HG03025 (cell line): ENCODE data around the gene ETV6.

Experiments
- ATAC-seq: cut with Tn5 transposase; IDR thresholded peaks from one replicate; pipeline ENCODE4 v1.9.1; 2021; ENCODE audit warnings: mild to moderate bottlenecking, moderate library complexity; ENCODE audit not compliant: unreplicated experiment, low FRiP score

The ETV6 gene

DNA sequence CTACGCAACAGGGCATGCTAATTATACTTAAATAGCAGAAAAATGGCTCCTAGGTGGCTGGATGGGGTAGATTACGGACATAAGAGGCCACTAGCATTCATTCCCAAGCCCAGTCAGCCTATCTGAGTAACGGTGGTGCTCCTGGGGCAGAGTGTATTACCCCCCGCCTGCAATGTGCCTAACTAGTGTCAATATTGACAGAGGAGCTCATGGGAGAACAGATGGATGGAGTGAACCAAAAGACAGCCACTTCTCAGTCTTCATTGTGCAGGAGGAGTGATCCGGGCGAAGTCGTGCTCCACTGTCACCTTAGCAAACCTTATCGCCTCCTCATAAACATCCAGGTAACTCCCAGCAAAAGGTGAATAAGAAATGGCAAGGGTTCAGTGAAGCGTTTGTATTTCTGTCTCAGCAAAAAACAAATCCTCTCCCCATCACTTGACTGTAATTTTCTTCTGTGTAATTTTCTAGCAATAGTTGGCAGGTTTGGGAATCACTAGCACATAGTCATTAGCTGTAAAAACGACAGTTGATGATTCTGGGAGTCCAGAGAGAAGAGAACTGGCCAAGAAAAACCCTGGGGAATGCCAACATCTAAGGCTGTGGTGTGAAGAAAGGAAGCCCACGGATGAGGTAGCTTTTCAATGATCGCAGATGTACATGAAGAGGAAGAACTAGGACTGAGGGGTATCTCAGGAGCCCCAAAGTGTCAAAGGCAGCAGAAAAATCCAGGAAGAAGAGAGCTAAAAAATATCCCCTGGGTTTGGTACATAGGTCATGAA is 294.6 kb downstream of the ETV6 start:
- ATAC-seq, result no peak
